LoVo (cell line): ENCODE measurements around the gene FAM83F.

Experiments
- DNase-seq: peaks from one replicate; pipeline ENCODE4 v3.0.0-alpha.2; 2016; ENCODE audit warnings: low spot score

Gene FAM83F

GRCh38 chr22:40065981-40066380 is 71.2 kb downstream of the FAM83F start:
- DNase-seq = no peak

GRCh38 chr22:40067639-40068038 is 72.9 kb downstream of the FAM83F start:
- no peak for DNase-seq

DNA sequence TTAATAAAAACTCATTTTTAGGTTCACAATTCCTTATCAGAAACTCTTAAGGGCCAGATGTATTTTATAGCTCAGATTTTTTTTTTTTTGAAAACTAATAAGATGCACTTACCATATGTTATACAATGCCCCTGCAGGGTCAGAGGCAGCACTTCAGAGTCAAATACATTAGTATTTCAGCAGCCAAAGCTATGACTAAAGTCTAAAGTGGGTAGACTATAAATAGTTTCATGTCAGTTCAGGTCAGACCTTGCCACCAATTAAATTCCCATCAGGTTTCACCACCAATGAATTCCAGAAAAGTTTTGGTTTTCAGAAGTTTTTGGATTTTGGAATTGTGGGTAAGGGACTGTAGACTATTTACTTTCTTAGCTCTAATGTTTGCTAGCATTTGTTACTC is 75.9 kb downstream of the FAM83F start:
- DNase-seq = no peak

DNA sequence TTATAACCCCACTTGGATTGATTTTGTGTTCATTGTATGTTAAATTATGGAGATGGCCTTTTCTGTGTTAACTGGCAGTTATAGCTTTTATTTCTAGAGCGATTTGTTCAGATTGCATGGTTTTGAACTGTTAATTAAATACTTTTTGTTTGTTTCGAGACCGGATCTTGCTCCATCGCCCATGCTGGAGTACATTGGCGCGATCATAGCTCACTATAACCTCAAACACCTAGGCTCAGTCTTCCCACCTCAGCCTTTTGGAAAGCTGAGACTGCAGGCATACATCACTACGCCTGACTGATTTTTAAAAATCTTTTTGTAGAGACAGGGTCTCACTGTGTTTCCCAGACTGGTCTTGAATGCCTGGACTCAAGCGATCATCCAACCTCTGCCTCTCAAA is 77.0 kb downstream of the FAM83F start:
- no peak for DNase-seq

- no peak for DNase-seq
Measured at GRCh38 chr22:40076702-40077645, 82.2 kb downstream of the FAM83F start.

DNA sequence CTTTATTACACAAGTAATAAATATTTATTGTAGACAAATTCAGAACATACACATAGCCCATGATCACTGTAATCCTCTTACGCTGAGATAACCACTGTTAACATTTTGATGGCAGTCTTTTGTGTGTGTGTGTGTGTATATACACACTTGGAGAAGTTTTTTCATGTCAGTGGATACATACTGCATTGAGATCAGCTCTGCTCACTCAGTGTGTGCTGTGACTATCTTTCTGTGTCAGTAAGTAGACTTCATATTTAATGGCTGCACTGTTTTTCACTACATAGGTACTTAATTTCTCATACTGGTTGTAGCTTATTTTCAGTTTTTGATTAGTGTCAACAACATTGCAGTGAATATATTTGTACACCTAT is 82.9 kb downstream of the FAM83F start:
- DNase-seq = no peak

DNA sequence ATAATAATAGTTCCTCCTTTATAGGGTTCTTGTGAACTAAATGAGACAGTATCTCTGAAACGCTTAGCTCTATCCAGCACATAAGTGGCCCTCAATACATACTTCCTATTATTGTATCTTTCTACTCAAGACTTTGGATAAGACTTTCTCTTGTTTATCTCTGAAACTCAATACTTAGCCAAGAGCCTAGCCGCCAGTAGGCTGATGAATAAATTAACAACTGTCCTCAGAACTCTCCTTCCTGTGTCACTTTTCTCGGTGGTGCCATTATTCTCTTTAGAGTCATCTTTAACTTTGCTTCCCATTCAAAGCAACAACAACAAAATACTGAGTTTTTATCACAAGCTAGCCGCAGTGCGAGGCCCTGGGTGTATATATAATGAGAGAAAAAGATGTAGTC is 86.9 kb downstream of the FAM83F start:
- no peak for DNase-seq

GRCh38 chr22:40082184-40082583 is 87.4 kb downstream of the FAM83F start:
- no peak for DNase-seq

GRCh38 chr22:40083794-40084193 is 89.0 kb downstream of the FAM83F start:
- DNase-seq = no peak

GRCh38 chr22:40084246-40084645 is 89.5 kb downstream of the FAM83F start:
- no peak for DNase-seq

DNA sequence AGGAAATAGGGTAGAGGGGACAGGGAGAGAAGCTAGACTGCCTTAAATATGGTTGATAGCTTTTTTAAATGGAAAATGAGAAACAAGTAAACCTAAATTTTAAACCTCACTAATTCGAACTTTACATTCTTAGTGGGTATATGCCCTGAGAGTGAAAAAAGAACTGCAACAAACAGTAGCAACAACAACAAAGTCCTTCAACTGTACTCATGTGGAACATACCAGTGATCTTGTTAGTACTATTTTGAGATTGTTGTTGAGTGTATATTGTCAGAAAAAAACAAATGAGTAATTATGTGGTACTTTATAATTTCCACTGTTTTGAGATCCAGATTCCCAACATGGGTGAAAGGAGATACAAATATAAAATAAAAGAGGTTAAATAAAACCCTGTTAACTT is 94.1 kb downstream of the FAM83F start:
- DNase-seq = no peak
